Cardiac septum (tissue), 1 donor: ENCODE data around the gene SEC61B. TPM values are rescaled to one million over a fixed set of nuclear protein-coding genes. Genes with fewer than 3 reads are reported as not detected.

Experiments
- DNase-seq: peaks from one replicate; pipeline ENCODE4 v3.0.0-alpha.2; 2020; ENCODE audit warnings: low spot score
- intact Hi-C: fragments of 100-400 bp; cut with DNase I; formaldehyde crosslinking; loops from one replicate; pipeline ENCODE4 v1.14.0; 2022
- total RNA-seq: library from RNA; stranded (reverse); fragmentation: NEBNext Ultra II Directional; extraction: Animal tissue kit (Norgen Biotek cat#: 25700); gene quantifications from one replicate; pipeline ENCODE4 v1.2.1, GENCODE V29; 2021
- donor health status: DM: no; HTN: no; CAD: no.

SEC61B gene
- total RNA-seq, 1 donor from 2014 or later: 47.9 TPM

- no peak for DNase-seq
- intact Hi-C loops: loop anchor here (10.0 kb wide), 1 partner anchor 1062 kb away; no protein-coding TSS in a partner anchor
These were observed 40.9 kb downstream of the SEC61B start for GRCh38 chr9:99262949-99263418.

GRCh38 chr9:99264070-99264680 lies 42.1 kb downstream of the SEC61B start:
- intact Hi-C loops: loop anchor here (10.0 kb wide), 1 partner anchor 1061 kb away; no protein-coding TSS in a partner anchor
- no peak for DNase-seq

- no peak for DNase-seq
- intact Hi-C loops: loop anchor here (10.0 kb wide), 1 partner anchor 1059 kb away; no protein-coding TSS in a partner anchor
These were observed 43.6 kb downstream of the SEC61B start for GRCh38 chr9:99265691-99266090.

GRCh38 chr9:99266255-99267023 lies 44.4 kb downstream of the SEC61B start:
- DNase-seq: peak; percentile 88

GRCh38 chr9:99269416-99269815 lies 47.3 kb downstream of the SEC61B start:
- no peak for DNase-seq
- intact Hi-C loops: loop anchor here (10.0 kb wide), 1 partner anchor 1055 kb away; no protein-coding TSS in a partner anchor

More at GRCh38 chr9:99266255-99267023, 44.4 kb downstream of the SEC61B start:
- intact Hi-C loops: loop anchor here (10.0 kb wide), 1 partner anchor 1058 kb away; no protein-coding TSS in a partner anchor

- intact Hi-C loops: no loop called here
- DNase-seq: no peak
These were observed 48.4 kb downstream of the SEC61B start for GRCh38 chr9:99270491-99270890.

GRCh38 chr9:99272836-99273235 lies 50.8 kb downstream of the SEC61B start:
- intact Hi-C loops: no loop called here
- no peak for DNase-seq

- intact Hi-C loops: no loop called here
- no peak for DNase-seq
These were observed 51.9 kb downstream of the SEC61B start for GRCh38 chr9:99274016-99274415.

- no peak for DNase-seq
- intact Hi-C loops: no loop called here
These were observed 52.4 kb downstream of the SEC61B start for GRCh38 chr9:99274495-99274894.

Other genes starting within 250 kb of the SEC61B start
- gene TGFBR1, start 117.2 kb upstream of the SEC61B start, total RNA-seq: 21.8 TPM
- gene ALG2, start 340 bp upstream of the SEC61B start, total RNA-seq: 16.0 TPM